Keratinocyte (primary cell): ENCODE measurements around the gene ADH5. TPM values are rescaled to one million over a fixed set of nuclear protein-coding genes. Genes with fewer than 3 reads are reported as not detected.
"Not testable (repeated sequence)": the region's sequence is repeated elsewhere in the genome, so short reads cannot be mapped to it uniquely, and the experiment has no call there.

Source experiments
- DNase-seq: peaks from one replicate; pipeline ENCODE4 v3.0.0-alpha.2; 2011; ENCODE audit warnings: low read depth, missing footprints, low spot score
- FAIRE-seq: peaks from 2 replicates; lab custom pipeline; 2011; peaks lifted over from hg19 to GRCh38; lab: Jason Lieb, UNC
- H2AFZ ChIP-seq: 2 replicates; pipeline ENCODE4 v1.6.0; 2012; ENCODE audit warnings: low read length, control low read depth, inconsistent platforms; ENCODE audit not compliant: control insufficient read depth
- H3K27ac ChIP-seq: 2 replicates; pipeline ENCODE4 v1.5.1; 2011; ENCODE audit warnings: low read length; ENCODE audit not compliant: control insufficient read depth, insufficient read depth
- H3K27me3 ChIP-seq: 3 replicates; pipeline ENCODE4 v1.6.0; 2011; ENCODE audit warnings: low read length; ENCODE audit not compliant: control insufficient read depth, insufficient read depth; ENCODE audit errors: extremely low read depth
- H3K36me3 ChIP-seq, 2 experiments: 2 replicates in 1 of 2; 3 replicates in 1 of 2; pipeline ENCODE4 v1.5.1; 2011; ENCODE audit warnings: low read length in 2 of 2, mild to moderate bottlenecking in 1 of 2; ENCODE audit not compliant: control insufficient read depth in 2 of 2, insufficient read depth in 2 of 2; ENCODE audit errors: extremely low read depth in 1 of 2
- H3K4me1 ChIP-seq: 3 replicates; pipeline ENCODE4 v1.5.1; 2011; ENCODE audit warnings: low read length; ENCODE audit not compliant: control insufficient read depth, insufficient read depth; ENCODE audit errors: extremely low read depth
- H3K4me2 ChIP-seq: 3 replicates; pipeline ENCODE4 v1.6.0; 2011; ENCODE audit warnings: low read depth, low read length; ENCODE audit not compliant: control insufficient read depth, insufficient read depth; ENCODE audit errors: extremely low read depth
- H3K4me3 ChIP-seq, 3 experiments: fragments of 200-600 bp in 1 of 3; sonication (generic) in 1 of 3; 2 replicates in 2 of 3; 3 replicates in 1 of 3; pipeline ENCODE4 v1.5.1; 2011 to 2016; ENCODE audit warnings: low read length in 3 of 3, mild to moderate bottlenecking in 3 of 3, control low read depth in 2 of 3, inconsistent platforms in 1 of 3, low read depth in 1 of 3, mixed read lengths in 1 of 3, mixed run types in 1 of 3, moderate library complexity in 1 of 3; ENCODE audit not compliant: control insufficient read depth in 2 of 3, insufficient read depth in 2 of 3; ENCODE audit errors: extremely low read depth in 1 of 3
- H3K79me2 ChIP-seq: 2 replicates; pipeline ENCODE4 v1.6.0; 2012; ENCODE audit warnings: low read length; ENCODE audit not compliant: control insufficient read depth, insufficient read depth
- H3K9ac ChIP-seq: 3 replicates; pipeline ENCODE4 v1.6.0; 2011; ENCODE audit warnings: low read length; ENCODE audit not compliant: control insufficient read depth, insufficient read depth; ENCODE audit errors: extremely low read depth
- H3K9me1 ChIP-seq: 3 replicates; pipeline ENCODE4 v1.6.0; 2011; ENCODE audit warnings: low read length; ENCODE audit not compliant: control insufficient read depth, insufficient read depth; ENCODE audit errors: extremely low read depth
- H3K9me3 ChIP-seq: 2 replicates; pipeline ENCODE4 v1.5.1; 2012; ENCODE audit warnings: low read depth, low read length; ENCODE audit not compliant: control insufficient read depth
- H4K20me1 ChIP-seq: 3 replicates; pipeline ENCODE4 v1.6.0; 2011; ENCODE audit warnings: low read length; ENCODE audit not compliant: control insufficient read depth, insufficient read depth; ENCODE audit errors: extremely low read depth
- CTCF ChIP-seq, 3 experiments: IDR thresholded peaks in 1 of 3; conservative IDR thresholded peaks in 1 of 3; optimal IDR thresholded peaks in 1 of 3; 2 replicates in 2 of 3; 3 replicates in 1 of 3; pipeline versions ENCODE3 to v1.5.1; 2011; ENCODE audit warnings: low read length in 3 of 3, mild to moderate bottlenecking in 3 of 3, moderate library complexity in 2 of 3, control low read depth in 1 of 3, inconsistent platforms in 1 of 3; ENCODE audit not compliant: insufficient read depth in 2 of 3; ENCODE audit errors: extremely low read depth in 1 of 3
- EZH2 ChIP-seq: IDR thresholded peaks from one replicate; pipeline ENCODE4 v1.6.1; 2012; ENCODE audit warnings: inconsistent platforms, mild to moderate bottlenecking, low read length, moderate library complexity
- dilution Hi-C: fragments of 300-500 bp; cut with MboI; formaldehyde crosslinking; loops from one replicate; pipeline ENCODE4 v1.7.0; 2020; ENCODE audit warnings: low sequenced_read_pairs; ENCODE audit not compliant: extremely low pct_ligation_motif_present
- polyA plus RNA-seq, 5 experiments: library from polyadenylated mRNA; depleted of rRNA in 3 of 5; stranded (reverse) in 3 of 5; stranded (forward) in 1 of 5; unstranded in 1 of 5; fragments of >200 nt; gene quantifications; 1 replicate in 1 of 5; 2 replicates in 3 of 5; 3 replicates in 1 of 5; pipeline versions ENCODE4 v1.2.1 to v1.2.3, GENCODE V29; 2011 to 2012; ENCODE audit warnings: missing spikeins in 2 of 5, low read depth in 1 of 5, low replicate concordance in 1 of 5

Gene ADH5
- polyA plus RNA-seq, 1 donor (not counting 4 experiments of a cell fraction or from before 2014, with no cell fraction given), result 314 TPM

DNA sequence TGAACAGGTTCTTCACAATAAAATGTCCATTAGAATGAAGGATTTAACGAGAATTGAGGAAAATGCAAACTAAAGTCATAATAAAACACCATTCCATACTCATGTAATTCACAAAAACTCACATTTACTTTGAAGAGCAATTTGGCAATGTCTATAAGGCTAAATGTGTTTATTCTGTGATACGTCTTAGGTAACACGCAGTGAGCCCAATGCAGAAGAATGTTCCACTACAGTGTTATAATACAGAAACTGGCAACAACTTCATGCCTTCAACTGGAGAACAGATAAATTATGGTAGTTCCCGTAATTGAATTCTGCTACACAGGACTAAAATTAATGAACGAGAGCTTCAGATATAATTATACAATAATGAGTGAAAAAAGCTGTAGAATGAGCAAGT lies 17.4 kb downstream of the ADH5 start:
- H3K4me3 ChIP-seq, result no peak overlapping the region
- H3K9me1 ChIP-seq, result no peaks in the 10 kb centered on the region
- no peaks in the 10 kb centered on the region for H3K79me2 ChIP-seq
- no peaks in the 10 kb centered on the region for H3K27me3 ChIP-seq
- no peak overlapping the region for H2AFZ ChIP-seq
- no peaks in the 10 kb centered on the region for H3K4me1 ChIP-seq
- no peaks in the 10 kb centered on the region for H4K20me1 ChIP-seq
- no peak overlapping the region for H3K27ac ChIP-seq
- no peak overlapping the region for H3K4me2 ChIP-seq
- FAIRE-seq (no peak), DNase-seq (no peak)
- H3K9me3 ChIP-seq, result no peaks in the 10 kb centered on the region
- no peak overlapping the region for H3K9ac ChIP-seq
- dilution Hi-C loops, result no loop called here
- no peak for TF ChIP-seq EZH2
- no peak for TF ChIP-seq CTCF (optimal IDR thresholded peaks at IDR 0.05 in 1 of 3, IDR thresholded peaks at IDR 0.05 in 1 of 3, conservative IDR thresholded peaks at IDR 0.05 in 1 of 3; ENCODE audit: extremely low read depth in 1 of 3, insufficient read depth in 2 of 3, low read length in 3 of 3)
- peaks cover 3 to 19% of the 10 kb centered on the region in 2 experiments for H3K36me3 ChIP-seq

DNA sequence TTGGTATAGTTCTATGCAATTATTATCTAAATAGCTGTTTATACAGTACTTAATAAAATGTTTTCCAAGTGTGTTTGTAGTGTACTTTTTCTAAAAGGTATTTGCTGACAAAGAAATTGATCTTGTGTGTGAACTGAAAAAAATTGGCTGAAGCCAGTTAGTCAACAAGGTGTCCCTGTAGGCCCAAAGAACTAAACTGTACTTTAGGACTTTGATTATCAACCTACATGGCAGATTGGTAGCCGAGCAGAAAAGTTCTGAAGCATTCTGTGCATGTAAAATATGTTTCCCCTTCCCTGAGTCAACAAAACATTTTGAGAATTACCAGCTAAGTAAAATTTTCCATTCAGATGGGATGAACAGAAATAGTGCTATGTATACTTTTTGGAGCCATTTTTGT lies 21.0 kb downstream of the ADH5 start:
- H3K9me3 ChIP-seq, result no peaks in the 10 kb centered on the region
- FAIRE-seq, result no peak
- H4K20me1 ChIP-seq, result no peaks in the 10 kb centered on the region
- peaks cover 3 to 11% of the 10 kb centered on the region in 2 experiments for H3K36me3 ChIP-seq
- H3K4me1 ChIP-seq, result no peaks in the 10 kb centered on the region
- no peak overlapping the region for H2AFZ ChIP-seq
- H3K79me2 ChIP-seq, result no peaks in the 10 kb centered on the region
- no peak overlapping the region for H3K9ac ChIP-seq
- H3K27ac ChIP-seq, result no peak overlapping the region
- TF ChIP-seq CTCF (optimal IDR thresholded peaks at IDR 0.05 in 1 of 3, IDR thresholded peaks at IDR 0.05 in 1 of 3, conservative IDR thresholded peaks at IDR 0.05 in 1 of 3; ENCODE audit: extremely low read depth in 1 of 3, insufficient read depth in 2 of 3, low read length in 3 of 3) (no peak), EZH2 (no peak)
- dilution Hi-C loops, result no loop called here
- H3K27me3 ChIP-seq, result no peaks in the 10 kb centered on the region
- H3K9me1 ChIP-seq, result no peaks in the 10 kb centered on the region
- no peak for DNase-seq
- H3K4me3 ChIP-seq, result no peak overlapping the region
- no peak overlapping the region for H3K4me2 ChIP-seq

- dilution Hi-C loops, DNase-seq, H3K27me3 ChIP-seq, H3K27ac ChIP-seq, H3K4me3 ChIP-seq, FAIRE-seq, H3K9me1 ChIP-seq, H3K79me2 ChIP-seq, H3K9me3 ChIP-seq, H3K9ac ChIP-seq, H3K4me2 ChIP-seq, H3K4me1 ChIP-seq, H4K20me1 ChIP-seq, H2AFZ ChIP-seq: not testable (repeated sequence)
- peaks cover 3 to 11% of the 10 kb centered on the region in 2 experiments for H3K36me3 ChIP-seq
Observed at GRCh38 chr4:99065521-99065920, 23.1 kb downstream of the ADH5 start.
